RCC 7860 (cell line): ENCODE results near the gene ZMYND12.

Experiments used
- DNase-seq: peaks from one replicate; pipeline ENCODE4 v3.0.0-alpha.2; 2015; ENCODE audit warnings: low spot score
- FAIRE-seq: peaks from 2 replicates; lab custom pipeline; 2012; peaks lifted over from hg19 to GRCh38; lab: Jason Lieb, UNC

The ZMYND12 gene

DNA sequence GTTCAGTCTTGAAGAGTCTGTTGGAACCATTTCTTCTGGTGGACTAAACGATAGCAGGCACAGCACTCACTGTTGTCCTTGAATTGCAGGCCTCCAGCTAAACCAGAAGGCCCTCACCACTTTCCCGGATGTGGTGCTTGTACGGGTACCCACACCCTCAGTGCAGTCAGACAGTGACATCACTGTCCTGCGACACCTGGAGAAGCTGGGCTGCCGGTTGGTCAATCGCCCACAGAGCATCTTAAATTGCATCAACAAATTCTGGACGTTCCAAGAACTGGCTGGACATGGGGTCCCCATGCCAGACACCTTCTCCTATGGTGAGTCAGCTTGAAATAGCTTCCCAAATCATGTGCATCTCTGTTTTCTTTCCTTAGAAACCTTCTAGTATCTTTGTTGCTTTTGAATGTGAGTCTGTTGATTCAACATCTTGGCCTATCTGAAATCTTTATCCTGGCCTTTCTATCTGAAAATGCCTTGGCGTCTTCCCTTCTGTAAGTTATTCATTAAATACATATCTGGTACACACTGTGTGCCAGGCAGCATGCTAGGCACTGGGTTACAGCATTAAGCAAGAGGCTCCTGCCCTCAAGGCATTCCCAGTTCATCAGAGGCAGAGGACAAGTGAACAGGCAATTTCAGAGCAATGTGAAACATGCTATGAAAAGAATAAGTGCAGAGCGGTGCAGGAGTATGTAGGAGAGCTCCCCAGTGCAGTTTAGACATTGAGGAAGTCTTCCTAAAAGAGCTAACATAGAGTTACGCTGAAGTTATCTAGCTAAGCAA lies 56.3 kb downstream of the ZMYND12 start:
- FAIRE-seq = no peak
- DNase-seq = no peak

DNA sequence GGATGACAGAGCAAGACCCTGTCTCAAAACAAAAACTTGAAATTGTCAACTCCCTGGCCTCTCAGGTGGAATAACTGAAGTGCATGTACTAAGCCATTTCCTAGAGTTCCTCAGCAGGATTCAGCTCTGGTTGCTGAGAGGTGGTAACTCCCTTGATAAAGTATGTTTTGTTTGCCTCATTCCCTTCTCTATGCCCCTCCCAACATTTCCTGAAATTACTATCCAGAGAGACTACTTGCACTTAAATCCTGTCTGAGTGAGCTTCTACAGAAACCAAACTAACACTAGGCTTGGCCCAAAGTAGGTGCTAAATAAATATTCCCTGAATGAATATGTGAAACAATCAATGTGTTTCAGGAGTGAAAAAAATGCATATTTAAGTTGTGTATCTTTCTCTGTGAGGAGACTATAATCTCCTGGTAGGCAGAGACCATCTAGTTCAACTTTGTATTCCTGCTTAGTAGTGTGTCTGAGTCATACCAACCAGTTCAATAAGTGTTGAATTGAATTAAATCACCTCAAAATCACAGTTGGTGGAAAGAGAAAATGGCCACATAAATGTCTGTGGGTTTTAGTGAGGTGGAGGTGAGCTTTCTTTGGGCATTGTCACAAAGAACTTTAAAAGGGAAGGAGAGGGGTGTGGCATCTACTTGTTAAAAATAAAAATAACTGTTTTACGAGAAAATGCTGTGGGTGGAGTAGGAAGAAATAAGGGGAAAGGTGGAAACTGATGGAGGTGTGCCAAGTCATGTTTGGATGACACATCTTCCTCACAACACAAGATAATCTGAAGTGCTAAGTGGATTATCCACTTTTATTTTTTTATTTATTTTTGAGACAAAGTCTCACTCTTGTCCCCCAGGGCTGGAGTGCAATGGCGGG lies 62.6 kb downstream of the ZMYND12 start:
- no peak for DNase-seq
- no peak for FAIRE-seq

DNA sequence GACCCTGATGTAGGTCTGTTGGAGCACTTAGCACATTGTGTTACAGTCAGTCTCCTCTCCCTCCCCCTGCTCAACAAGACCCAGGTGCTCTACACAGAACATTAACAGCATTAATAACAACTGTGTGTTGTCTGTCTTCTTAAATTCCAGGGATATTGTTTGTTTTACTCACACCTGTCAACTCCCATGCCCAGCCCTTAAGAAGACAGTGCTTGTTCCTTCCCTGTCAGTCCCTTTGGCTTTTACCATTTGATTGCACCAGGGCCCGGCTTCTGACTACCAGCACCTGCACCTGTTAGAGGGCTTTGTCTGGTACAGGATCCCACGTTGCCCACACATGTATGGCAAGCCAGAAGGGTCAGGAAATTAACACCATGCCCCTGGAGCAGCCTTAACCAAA lies 63.6 kb downstream of the ZMYND12 start:
- DNase-seq = no peak

DNA sequence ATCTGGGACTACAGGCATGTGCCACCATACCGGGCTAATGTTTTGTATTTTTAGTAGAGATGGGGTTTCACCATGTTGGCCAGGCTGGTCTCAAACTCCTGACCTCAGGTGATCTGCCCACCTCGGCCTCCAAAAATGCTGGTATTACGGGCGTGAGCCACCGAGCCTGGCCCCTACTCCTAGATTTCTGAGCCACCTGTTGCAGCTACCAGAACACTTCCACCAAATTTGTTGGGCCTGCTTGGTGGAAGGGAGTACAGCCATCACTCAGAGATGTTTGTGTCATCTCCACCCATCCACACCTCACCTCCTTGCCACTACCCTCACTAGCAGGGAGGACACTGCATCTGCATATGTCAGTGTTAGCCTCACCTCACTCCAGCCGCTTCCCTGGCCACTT lies 69.8 kb downstream of the ZMYND12 start:
- FAIRE-seq = no peak
- no peak for DNase-seq

More for the DNA sequence above, 63.6 kb downstream of the ZMYND12 start:
- no peak for FAIRE-seq

DNA sequence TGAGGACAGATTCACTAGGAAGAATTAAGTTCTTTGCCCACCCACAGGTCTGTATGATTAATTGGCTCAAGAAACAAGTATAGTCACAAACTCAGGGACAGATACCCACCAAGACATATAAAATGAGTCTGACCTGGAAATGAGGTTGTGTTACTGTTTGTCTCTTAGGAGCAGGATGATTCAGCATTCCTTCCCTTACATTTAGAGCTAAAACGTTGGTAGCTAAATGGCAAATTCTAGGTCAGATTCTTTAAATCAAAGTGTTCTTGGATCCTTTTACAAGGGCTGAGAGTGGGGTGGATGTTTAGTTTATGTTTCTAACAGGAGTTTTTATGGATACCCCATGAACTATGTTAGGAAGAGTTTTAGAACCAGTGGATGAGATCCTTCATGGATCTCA lies 70.5 kb downstream of the ZMYND12 start:
- DNase-seq (no peak), FAIRE-seq (no peak)

DNA sequence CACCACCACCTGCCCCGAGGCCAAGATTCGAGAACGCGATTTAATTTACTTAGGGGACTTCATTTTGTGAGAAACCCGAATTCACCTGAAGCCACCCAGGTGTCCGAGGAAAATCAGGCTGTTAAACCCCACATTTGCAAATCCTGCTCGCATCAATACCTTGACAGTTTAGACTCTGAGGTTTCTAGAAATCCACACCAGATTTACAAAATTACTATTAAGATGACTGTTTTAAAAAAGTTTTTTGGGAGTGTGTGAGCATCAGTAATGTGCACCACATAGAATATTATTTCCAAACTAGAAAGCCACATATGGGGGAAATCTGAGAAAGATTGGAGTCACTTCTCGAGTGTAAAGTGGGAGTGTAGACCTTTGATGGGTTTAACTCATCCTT lies 74.5 kb downstream of the ZMYND12 start:
- no peak for DNase-seq
- no peak for FAIRE-seq

DNA sequence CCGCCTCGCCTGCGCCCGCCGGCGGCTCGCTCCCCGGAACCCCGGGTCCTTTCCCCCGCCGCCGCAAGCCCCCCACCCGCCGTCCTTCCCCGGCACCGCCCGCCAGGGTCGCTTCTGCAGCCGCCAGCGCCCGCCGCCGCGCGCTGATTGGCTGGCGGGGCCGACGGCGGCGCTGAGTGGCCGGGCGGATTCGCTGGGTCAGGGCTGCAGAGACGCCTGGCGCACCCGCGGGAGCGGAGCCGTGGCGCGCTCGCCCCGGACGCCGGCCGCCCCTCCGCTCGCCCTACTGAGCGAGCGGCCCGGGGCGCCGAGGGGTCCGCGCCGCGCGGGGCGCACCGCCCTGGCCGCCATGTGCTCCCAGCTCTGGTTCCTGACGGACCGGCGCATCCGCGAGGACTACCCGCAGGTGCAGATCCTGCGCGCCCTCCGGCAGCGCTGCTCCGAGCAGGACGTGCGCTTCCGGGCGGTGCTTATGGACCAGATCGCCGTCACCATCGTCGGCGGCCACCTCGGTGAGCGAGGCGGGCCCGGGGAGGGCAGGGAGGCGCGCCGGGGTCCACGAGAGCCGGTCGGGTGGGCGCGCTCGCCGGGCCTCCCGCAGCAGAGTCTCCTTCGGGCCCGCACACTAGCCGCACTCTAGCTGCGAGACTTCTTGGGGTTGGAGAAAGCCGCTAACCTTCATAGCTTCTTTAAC lies 75.1 kb downstream of the ZMYND12 start, which contains the start of gene RIMKLA:
Gene RIMKLA, plus strand, starts transcription at position 207 of the 694 bp plus-strand sequence. Its CDS starts 143 bp downstream, at position 350.
- no peak for FAIRE-seq
- no peak for DNase-seq
